HK-2 (cell line): Measurements from ENCODE around the gene NGEF.
"Not testable (repeated sequence)": the region's sequence is repeated elsewhere in the genome, so short reads cannot be mapped to it uniquely, and the experiment has no call there.

Experiments used
- DNase-seq: peaks from one replicate; pipeline ENCODE4 v3.0.0-alpha.2; 2018; ENCODE audit not compliant: unreplicated experiment

Gene NGEF

GRCh38 chr2:232927793-232928550 is 85.1 kb downstream of the NGEF start:
- DNase-seq = no peak

GRCh38 chr2:232927032-232927792 is 85.8 kb downstream of the NGEF start:
- no peak for DNase-seq

- no peak for DNase-seq
Observed at GRCh38 chr2:232926431-232926939, 86.6 kb downstream of the NGEF start.

GRCh38 chr2:232925821-232926156 is 87.3 kb downstream of the NGEF start:
- no peak for DNase-seq

- no peak for DNase-seq
Observed at GRCh38 chr2:232925153-232925820, 87.8 kb downstream of the NGEF start.

- DNase-seq = no peak
Observed at GRCh38 chr2:232924433-232924832, 88.6 kb downstream of the NGEF start.

- no peak for DNase-seq
Observed at GRCh38 chr2:232920760-232921159, 92.3 kb downstream of the NGEF start.

GRCh38 chr2:232920055-232920454 is 93.0 kb downstream of the NGEF start:
- no peak for DNase-seq

- no peak for DNase-seq
Observed at GRCh38 chr2:232919141-232919540, 93.9 kb downstream of the NGEF start.

GRCh38 chr2:232913903-232914302 is 99.2 kb downstream of the NGEF start:
- DNase-seq = no peak

- DNase-seq = no peak
Observed at GRCh38 chr2:232911712-232912277, 101.3 kb downstream of the NGEF start.

GRCh38 chr2:232910376-232910775 is 102.7 kb downstream of the NGEF start:
- no peak for DNase-seq

- no peak for DNase-seq
Observed at GRCh38 chr2:232908695-232909094, 104.4 kb downstream of the NGEF start.

GRCh38 chr2:232907718-232908085 is 105.4 kb downstream of the NGEF start:
- not testable (repeated sequence) for DNase-seq

- not testable (repeated sequence) for DNase-seq
Observed at GRCh38 chr2:232906867-232907717, 106.0 kb downstream of the NGEF start.

- DNase-seq = no peak
Observed at GRCh38 chr2:232903989-232904388, 109.1 kb downstream of the NGEF start.

GRCh38 chr2:232901736-232902578 is 111.1 kb downstream of the NGEF start:
- peak; percentile 81 for DNase-seq

- DNase-seq = no peak
Observed at GRCh38 chr2:232900811-232901735, 112.0 kb downstream of the NGEF start.
